SJSA1 (cell line): ENCODE measurements around the gene FGB. TPM values are rescaled to one million over a fixed set of nuclear protein-coding genes. Genes with fewer than 3 reads are reported as not detected.
"Not testable (repeated sequence)": the region's sequence is repeated elsewhere in the genome, so short reads cannot be mapped to it uniquely, and the experiment has no call there.

Source experiments
- DNase-seq, 2 experiments: peaks; one replicate each; pipeline ENCODE4 v3.0.0-alpha.2; 2015 to 2020; ENCODE audit warnings: low spot score in 2 of 2, low read depth in 1 of 2
- H3K27ac ChIP-seq: fragments of 250-450 bp; sonication (Bioruptor Pico); 2 replicates; pipeline ENCODE4 v1.5.1; 2020; ENCODE audit warnings: mild to moderate bottlenecking, moderate library complexity
- H3K27me3 ChIP-seq: fragments of 250-450 bp; sonication (Bioruptor Pico); replicated peaks from 2 replicates; pipeline ENCODE4 v1.5.1; 2020; ENCODE audit warnings: mild to moderate bottlenecking, moderate library complexity
- H3K36me3 ChIP-seq: fragments of 250-450 bp; sonication (Bioruptor Pico); 2 replicates; pipeline ENCODE4 v1.5.1; 2020; ENCODE audit warnings: mild to moderate bottlenecking
- H3K4me1 ChIP-seq: fragments of 250-450 bp; sonication (Bioruptor Pico); replicated peaks from 2 replicates; pipeline ENCODE4 v1.6.1; 2021; ENCODE audit warnings: mild to moderate bottlenecking
- H3K4me3 ChIP-seq: fragments of 250-450 bp; sonication (Bioruptor Pico); 2 replicates; pipeline ENCODE4 v1.5.1; 2020; ENCODE audit warnings: mild to moderate bottlenecking
- H3K9me3 ChIP-seq: fragments of 250-450 bp; sonication (Bioruptor Pico); replicated peaks from 2 replicates; pipeline ENCODE4 v1.5.1; 2020; ENCODE audit warnings: mild to moderate bottlenecking
- total RNA-seq: library from RNA; depleted of rRNA; stranded (reverse); fragments of >200 nt; shearing (Covaris generic); gene quantifications from 2 replicates; pipeline ENCODE4 v1.2.3, GENCODE V29; 2014

The FGB gene
- total RNA-seq, 1 experiment from 2014 or later: not detected

DNA sequence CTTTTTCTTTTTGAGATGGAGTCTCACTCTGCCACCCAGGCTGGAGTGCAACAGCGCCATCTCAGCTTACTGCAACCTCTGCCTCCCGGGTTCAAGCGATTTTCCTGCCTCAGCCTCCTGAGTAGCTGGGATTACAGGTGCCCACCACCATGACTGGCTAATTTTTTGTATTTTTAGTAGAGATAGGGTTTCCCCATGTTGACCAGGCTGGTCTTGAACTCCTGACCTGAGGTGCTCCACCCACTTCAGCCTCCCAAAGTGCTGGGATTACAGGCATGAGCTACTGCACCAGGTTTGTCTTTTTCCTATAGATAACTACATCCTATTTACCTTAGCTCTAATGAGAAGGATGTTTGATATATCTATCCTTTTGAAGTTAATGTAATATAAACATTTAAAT is 31.5 kb downstream of the FGB start:
- not testable (repeated sequence) for H3K27ac ChIP-seq, DNase-seq

GRCh38 chr4:154595807-154596206 is 33.0 kb downstream of the FGB start:
- Histone ChIP-seq H3K4me3 (no peak overlapping the region), H3K4me1 (no peaks in the 10 kb centered on the region), H3K9me3 (no peaks in the 10 kb centered on the region), H3K36me3 (no peaks in the 10 kb centered on the region), H3K27me3 (no peaks in the 10 kb centered on the region), H3K27ac (no peak overlapping the region)
- no peak for DNase-seq

More for the DNA sequence above, 31.5 kb downstream of the FGB start:
- H3K9me3 ChIP-seq, H3K36me3 ChIP-seq, H3K27me3 ChIP-seq, H3K4me3 ChIP-seq, H3K4me1 ChIP-seq: not testable (repeated sequence)

DNA sequence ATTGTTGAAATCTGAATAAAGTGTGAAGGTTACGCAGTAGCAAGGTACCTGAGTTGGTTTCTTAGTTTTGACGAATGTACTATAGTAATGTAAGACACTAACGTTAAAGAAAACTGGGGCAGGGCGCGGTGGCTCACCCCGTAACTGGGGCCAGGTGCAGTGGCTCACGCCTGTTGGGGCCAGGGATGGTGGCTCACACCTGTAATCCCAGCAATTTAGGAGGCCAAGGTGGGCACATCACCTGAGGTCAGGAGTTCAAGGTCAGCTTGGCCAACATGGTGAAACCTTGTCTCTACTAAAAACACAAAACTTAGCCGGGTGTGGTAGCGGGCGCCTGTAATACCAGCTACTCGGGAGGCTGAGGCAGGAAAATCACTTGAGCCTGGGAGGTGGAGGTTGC is 34.5 kb downstream of the FGB start:
- not testable (repeated sequence) for H3K27me3 ChIP-seq, H3K36me3 ChIP-seq, H3K4me1 ChIP-seq, H3K9me3 ChIP-seq, H3K4me3 ChIP-seq, DNase-seq, H3K27ac ChIP-seq

GRCh38 chr4:154597798-154598774 is 35.3 kb downstream of the FGB start:
- no peaks in the 10 kb centered on the region for H3K36me3 ChIP-seq
- H3K27me3 ChIP-seq: no peaks in the 10 kb centered on the region

DNA sequence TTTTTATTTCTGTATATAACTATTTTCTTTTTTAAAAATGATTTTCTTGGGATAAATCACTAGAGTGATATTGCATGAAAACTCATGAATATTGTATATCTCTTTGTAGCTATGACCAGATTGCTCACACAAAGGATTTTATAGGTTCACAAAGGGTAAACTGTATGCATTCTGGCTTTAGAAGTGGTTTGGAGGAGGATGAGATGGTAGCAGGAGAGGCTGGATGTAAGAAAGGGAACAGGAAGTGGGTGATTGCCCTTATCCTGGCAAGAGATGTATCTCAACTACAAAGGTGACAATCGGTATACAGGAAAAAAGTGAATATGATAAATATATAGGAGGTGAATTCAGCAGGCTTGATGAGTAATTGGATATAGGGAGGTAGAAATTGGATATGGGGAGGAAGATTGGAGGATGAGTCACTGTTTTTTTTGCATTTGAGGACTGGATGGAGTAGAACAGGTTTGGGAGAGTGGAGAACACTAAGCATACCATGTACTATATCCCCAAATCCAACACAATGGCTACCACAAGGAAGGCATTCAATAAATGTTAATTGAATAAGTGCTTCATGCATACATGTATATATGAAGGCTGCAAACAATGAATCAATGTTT is 39.7 kb downstream of the FGB start:
- Histone ChIP-seq H3K4me3 (no peak overlapping the region), H3K9me3 (no peaks in the 10 kb centered on the region), H3K27me3 (no peaks in the 10 kb centered on the region), H3K4me1 (no peaks in the 10 kb centered on the region), H3K36me3 (no peaks in the 10 kb centered on the region), H3K27ac (no peak overlapping the region)
- no peak for DNase-seq

More at GRCh38 chr4:154597798-154598774, 35.3 kb downstream of the FGB start:
- Histone ChIP-seq H3K9me3 (no peaks in the 10 kb centered on the region), H3K4me3 (no peak overlapping the region), H3K4me1 (no peaks in the 10 kb centered on the region), H3K27ac (no peak overlapping the region)
- DNase-seq: no peak

DNA sequence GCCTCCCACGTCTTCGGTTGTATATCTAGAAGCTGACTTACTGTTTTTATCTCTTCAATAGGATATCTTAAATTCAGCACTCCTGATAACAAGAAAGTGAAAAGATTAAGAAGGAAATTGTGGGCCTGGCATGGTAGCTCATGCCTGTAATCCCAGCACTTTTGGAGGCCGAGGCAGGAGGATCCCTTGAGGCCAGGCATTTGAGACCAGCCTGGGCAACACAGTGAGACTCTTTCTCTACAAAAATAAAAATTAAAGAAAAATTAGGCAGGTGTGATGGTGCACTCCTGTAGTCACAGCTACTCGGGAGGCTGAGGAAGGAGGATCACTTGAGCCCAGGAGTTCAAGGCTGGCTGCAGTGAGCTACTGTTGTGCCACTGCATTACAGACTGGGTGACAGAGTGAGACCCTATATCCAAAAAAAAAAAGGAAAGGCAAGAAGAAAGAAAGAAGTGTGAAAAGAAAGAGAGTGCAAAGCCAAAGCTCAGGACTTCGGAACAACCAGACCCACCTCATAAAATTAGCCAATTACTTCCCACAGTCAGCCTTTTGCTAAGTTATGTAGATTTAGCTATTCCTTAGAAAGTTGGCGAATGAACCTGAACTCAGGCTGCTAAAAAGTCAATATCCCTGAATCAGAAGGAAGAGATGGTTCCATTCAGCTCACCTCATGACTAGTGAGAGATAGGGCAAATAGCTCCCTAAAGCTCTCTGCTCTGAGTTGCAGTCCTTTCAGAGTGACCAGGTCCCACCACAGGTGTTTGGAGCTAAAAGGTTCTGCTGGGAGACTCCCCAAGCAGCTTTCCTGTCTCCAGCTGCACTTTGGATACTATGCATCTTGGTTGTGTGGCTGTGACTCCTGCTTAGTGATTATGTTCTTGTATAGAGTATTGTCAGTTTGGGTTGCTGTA is 40.5 kb downstream of the FGB start:
- H3K36me3 ChIP-seq: no peaks in the 10 kb centered on the region

DNA sequence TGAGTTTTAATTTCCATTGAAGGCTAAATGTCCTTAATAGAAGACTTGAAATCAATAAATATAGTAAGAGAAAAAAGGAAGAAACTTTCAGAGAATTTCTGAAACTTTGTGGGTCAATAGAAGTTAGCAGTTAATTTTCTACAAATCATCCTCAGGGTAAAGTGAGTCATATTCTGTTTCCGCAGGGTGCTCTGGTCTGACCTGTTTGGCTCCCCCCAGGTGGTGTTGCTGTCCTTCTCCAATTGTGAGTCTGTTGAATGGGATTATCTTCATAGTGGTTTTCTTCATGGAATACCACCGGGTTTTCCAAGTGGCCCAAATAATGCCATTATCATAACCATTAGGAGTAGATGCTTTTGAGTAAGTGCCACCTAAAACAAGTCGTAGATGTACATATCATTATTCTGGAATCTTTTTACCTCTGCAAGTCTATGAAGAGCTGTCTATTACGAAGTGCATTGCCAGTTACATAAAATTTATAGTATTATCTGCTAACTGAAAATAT is 41.9 kb downstream of the FGB start:
- no peak overlapping the region for H3K27ac ChIP-seq
- no peaks in the 10 kb centered on the region for H3K9me3 ChIP-seq
- no peaks in the 10 kb centered on the region for H3K4me1 ChIP-seq
- no peaks in the 10 kb centered on the region for H3K27me3 ChIP-seq
- no peaks in the 10 kb centered on the region for H3K36me3 ChIP-seq
- no peak for DNase-seq
- H3K4me3 ChIP-seq: no peak overlapping the region

More for the DNA sequence above, 40.5 kb downstream of the FGB start:
- no peaks in the 10 kb centered on the region for H3K27me3 ChIP-seq
- H3K27ac ChIP-seq: no peak overlapping the region
- H3K4me1 ChIP-seq: no peaks in the 10 kb centered on the region
- DNase-seq: no peak
- no peak overlapping the region for H3K4me3 ChIP-seq
- no peaks in the 10 kb centered on the region for H3K9me3 ChIP-seq

- Histone ChIP-seq H3K27me3 (no peaks in the 10 kb centered on the region), H3K4me1 (no peaks in the 10 kb centered on the region), H3K27ac (no peak overlapping the region), H3K9me3 (no peaks in the 10 kb centered on the region), H3K4me3 (no peak overlapping the region), H3K36me3 (no peaks in the 10 kb centered on the region)
- no peak for DNase-seq
These were observed 44.2 kb downstream of the FGB start for GRCh38 chr4:154606728-154607723.

GRCh38 chr4:154608361-154609252 is 45.8 kb downstream of the FGB start:
- Histone ChIP-seq H3K27me3 (no peaks in the 10 kb centered on the region), H3K4me3 (no peak overlapping the region), H3K36me3 (no peaks in the 10 kb centered on the region), H3K9me3 (no peaks in the 10 kb centered on the region), H3K4me1 (no peaks in the 10 kb centered on the region), H3K27ac (no peak overlapping the region)
- no peak for DNase-seq

GRCh38 chr4:154609532-154609931 is 46.7 kb downstream of the FGB start:
- Histone ChIP-seq H3K4me3 (no peak overlapping the region), H3K4me1 (no peaks in the 10 kb centered on the region), H3K27ac (no peak overlapping the region), H3K9me3 (no peaks in the 10 kb centered on the region), H3K36me3 (no peaks in the 10 kb centered on the region), H3K27me3 (0 out of 2 replicates have a peak, but pooled peaks cover under 1% of the 10 kb centered on the region)
- DNase-seq: no peak

- Histone ChIP-seq H3K27ac (no peak overlapping the region), H3K36me3 (no peaks in the 10 kb centered on the region), H3K27me3 (0 out of 2 replicates have a peak, but pooled peaks cover 3% of the 10 kb centered on the region), H3K9me3 (no peaks in the 10 kb centered on the region), H3K4me1 (no peaks in the 10 kb centered on the region), H3K4me3 (no peak overlapping the region)
- DNase-seq: no peak
These were observed 47.8 kb downstream of the FGB start for GRCh38 chr4:154610582-154610981.

DNA sequence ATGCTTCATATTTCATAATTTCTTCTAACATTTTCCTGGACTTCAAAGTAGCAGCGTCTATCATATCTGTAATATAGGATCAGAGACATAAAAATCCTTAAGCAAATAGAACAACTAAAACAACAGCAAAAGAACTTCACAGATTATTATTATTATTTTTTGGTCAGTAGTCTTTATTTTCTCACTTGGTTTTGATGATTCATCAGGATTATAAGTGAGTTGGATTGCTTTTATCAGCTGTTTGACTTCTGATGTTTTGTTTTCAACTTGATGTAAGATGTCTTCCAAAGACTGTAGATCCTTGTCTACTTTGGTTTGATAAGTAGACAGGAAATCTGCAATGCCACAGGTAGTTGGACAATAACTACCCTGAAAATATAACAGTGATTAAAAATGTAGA is 49.0 kb downstream of the FGB start:
- Histone ChIP-seq H3K36me3 (no peaks in the 10 kb centered on the region), H3K27me3 (peaks cover 3% of the 10 kb centered on the region; the same call in 1 of the 2 replicates), H3K27ac (no peak overlapping the region), H3K9me3 (no peaks in the 10 kb centered on the region), H3K4me3 (no peak overlapping the region), H3K4me1 (no peaks in the 10 kb centered on the region)
- DNase-seq: no peak
